NT2/D1 (cell line): ENCODE measurements around the gene THBD.

ENCODE experiments used
- DNase-seq: peaks from one replicate; pipeline ENCODE4 v3.0.0-alpha.2; 2011; ENCODE audit warnings: low read depth, low spot score
- H3K27me3 ChIP-seq: 2 replicates; pipeline ENCODE4 v1.6.0; 2011; ENCODE audit warnings: mild to moderate bottlenecking; ENCODE audit not compliant: insufficient read length, insufficient read depth
- H3K36me3 ChIP-seq: 2 replicates; pipeline ENCODE4 v1.6.1; 2011; ENCODE audit warnings: mild to moderate bottlenecking, low read length, mixed read lengths; ENCODE audit not compliant: insufficient read depth, insufficient read length
- H3K4me1 ChIP-seq: 2 replicates; pipeline ENCODE4 v1.5.1; 2011; ENCODE audit not compliant: insufficient read depth, insufficient read length
- H3K4me3 ChIP-seq: 2 replicates; pipeline ENCODE4 v1.5.1; 2011; ENCODE audit warnings: low read depth; ENCODE audit not compliant: insufficient read length
- H3K9ac ChIP-seq: 2 replicates; pipeline ENCODE4 v1.6.0; 2011; ENCODE audit warnings: low read depth; ENCODE audit not compliant: insufficient read length
- H3K9me3 ChIP-seq: 2 replicates; pipeline ENCODE4 v1.5.1; 2011; ENCODE audit warnings: mild to moderate bottlenecking, low read length; ENCODE audit not compliant: insufficient read depth
- SUZ12 ChIP-seq: IDR thresholded peaks from 2 replicates; pipeline ENCODE4 v1.6.1; 2011; ENCODE audit not compliant: insufficient read length, insufficient read depth; ENCODE audit errors: extremely low read depth
- YY1 ChIP-seq: IDR thresholded peaks from 2 replicates; pipeline ENCODE4 v1.6.1; 2011; ENCODE audit not compliant: insufficient read length, insufficient read depth
- ZNF274 ChIP-seq: IDR thresholded peaks from 2 replicates; pipeline ENCODE4 v1.6.1; 2011; ENCODE audit warnings: mild to moderate bottlenecking, low read depth, low read length

The THBD gene

DNA sequence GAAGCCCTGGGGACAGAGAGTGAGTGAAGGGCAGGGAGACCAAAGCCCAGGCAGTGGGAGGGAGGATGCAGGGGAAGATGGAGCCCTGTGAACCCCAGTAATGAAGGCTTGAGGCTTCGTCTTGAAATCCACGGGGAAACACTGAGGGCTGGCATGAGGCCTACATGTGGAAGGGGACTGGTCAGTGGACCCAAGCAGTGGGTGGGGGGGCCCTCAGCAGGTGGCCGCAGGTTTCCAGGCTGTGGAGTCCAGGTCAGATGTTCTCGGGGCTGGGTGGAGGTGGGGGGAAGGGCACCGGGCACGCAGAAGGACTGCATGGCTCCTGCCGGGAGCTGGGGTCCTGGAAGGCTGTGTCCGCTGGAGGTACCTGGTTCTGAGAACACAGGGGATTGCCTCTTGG, 39.4 kb upstream of the THBD start:
- no peaks in the 10 kb centered on the region for H3K9me3 ChIP-seq
- no peaks in the 10 kb centered on the region for H3K27me3 ChIP-seq
- no peak overlapping the region for H3K4me3 ChIP-seq
- peaks cover 6% of the 10 kb centered on the region for H3K4me1 ChIP-seq
- TF ChIP-seq SUZ12 (no peak), YY1 (no peak), ZNF274 (no peak)
- H3K36me3 ChIP-seq: no peaks in the 10 kb centered on the region
- no peak overlapping the region for H3K9ac ChIP-seq
- no peak for DNase-seq

DNA sequence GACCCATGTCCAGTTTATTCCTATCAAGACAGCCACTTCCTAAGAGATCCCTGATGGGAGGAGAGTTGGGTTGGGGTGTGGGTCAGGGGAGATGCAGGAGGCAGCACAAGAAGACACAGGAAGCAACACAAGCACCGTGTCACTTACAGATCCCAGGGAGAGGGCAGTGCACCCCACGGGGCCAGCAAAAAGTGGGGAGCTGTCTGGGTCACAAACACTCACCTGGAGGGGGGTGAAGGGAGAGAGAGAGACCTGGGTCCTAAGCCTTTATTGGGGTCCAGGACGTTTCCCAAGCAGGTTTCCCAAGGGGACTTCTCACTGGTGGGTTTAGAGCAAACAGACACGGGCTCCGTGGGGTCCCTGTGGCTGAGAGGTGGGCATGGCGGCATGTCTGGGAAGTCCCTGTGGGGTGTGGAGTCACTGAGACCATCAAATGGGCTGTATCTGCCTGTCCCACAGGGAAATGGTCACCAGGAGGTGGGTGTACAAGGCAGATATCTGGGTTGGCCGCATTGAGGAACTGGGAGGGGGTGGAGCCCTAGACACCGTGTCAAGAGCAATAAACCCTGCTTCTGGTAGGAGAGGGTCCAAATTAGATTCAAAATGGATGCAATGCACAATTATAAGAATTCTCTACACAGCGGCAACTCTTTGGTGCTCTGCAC, 38.2 kb upstream of the THBD start:
- Histone ChIP-seq H3K9ac (no peak overlapping the region), H3K27me3 (no peaks in the 10 kb centered on the region), H3K36me3 (no peaks in the 10 kb centered on the region), H3K4me3 (no peak overlapping the region), H3K4me1 (peaks cover 6% of the 10 kb centered on the region), H3K9me3 (no peaks in the 10 kb centered on the region)
- no peak for TF ChIP-seq SUZ12
- no peak for TF ChIP-seq ZNF274
- TF ChIP-seq YY1: no peak
- no peak for DNase-seq

DNA sequence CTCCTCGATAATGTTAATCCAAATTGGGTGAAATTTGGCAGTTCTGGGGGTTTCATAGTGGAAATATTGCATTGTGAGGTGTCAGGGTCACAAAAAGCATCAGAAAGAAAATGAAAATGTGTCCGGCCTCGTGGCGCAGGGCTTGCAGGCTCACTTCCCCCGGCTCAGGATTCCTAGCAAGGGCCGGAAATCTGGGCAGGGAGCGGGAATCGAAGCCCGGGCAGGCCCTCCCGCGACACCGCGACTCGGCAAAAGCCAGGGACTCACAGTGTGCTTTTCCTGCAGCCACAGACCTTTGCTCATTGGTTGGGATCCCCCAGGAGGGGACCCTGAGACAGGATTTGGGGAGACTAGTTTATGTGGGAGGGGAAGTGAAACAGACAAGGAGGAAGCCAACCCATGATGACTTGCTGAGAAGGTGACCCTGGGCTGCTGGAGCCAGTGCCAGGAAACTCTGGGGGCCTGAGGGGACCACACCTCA, 37.5 kb upstream of the THBD start:
- no peaks in the 10 kb centered on the region for H3K36me3 ChIP-seq
- DNase-seq: no peak
- no peak for TF ChIP-seq ZNF274
- TF ChIP-seq YY1: no peak
- no peak for TF ChIP-seq SUZ12
- no peak overlapping the region for H3K4me3 ChIP-seq
- no peak overlapping the region for H3K9ac ChIP-seq
- H3K4me1 ChIP-seq: peaks cover 6% of the 10 kb centered on the region
- H3K27me3 ChIP-seq: no peaks in the 10 kb centered on the region
- no peaks in the 10 kb centered on the region for H3K9me3 ChIP-seq

DNA sequence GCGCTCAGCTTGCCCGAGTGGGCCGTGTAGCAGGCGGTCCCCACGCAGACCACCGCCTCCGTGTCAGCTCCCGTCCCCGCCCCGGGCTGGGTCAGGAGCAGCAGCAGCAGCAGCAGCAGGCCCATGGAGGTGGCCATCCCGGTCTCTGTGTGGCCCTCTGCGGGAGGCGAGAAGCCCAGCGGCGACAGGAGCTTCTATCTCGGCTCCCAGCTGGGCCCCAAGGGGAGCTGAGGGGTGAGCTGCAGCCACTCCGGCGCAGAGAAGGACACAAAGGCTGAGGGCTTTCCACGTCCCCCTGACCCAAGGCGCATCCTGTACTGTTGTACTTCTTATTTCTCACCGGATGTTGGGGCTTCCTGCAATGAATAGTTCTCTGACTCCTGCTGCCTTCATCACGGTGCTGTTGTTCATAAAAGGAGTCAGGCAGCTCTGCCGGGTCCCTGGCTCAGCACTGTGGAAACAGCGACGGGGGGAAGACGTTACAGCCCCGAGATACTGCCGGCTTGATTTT, 36.6 kb upstream of the THBD start, which contains the start of gene CD93:
Gene CD93, minus strand, starts transcription at position 269 of the 511 bp plus-strand sequence. Its CDS starts 132 bp downstream, at position 137.
- H3K4me1 ChIP-seq: peaks cover 2% of the 10 kb centered on the region
- no peaks in the 10 kb centered on the region for H3K27me3 ChIP-seq
- no peaks in the 10 kb centered on the region for H3K9me3 ChIP-seq
- no peaks in the 10 kb centered on the region for H3K36me3 ChIP-seq
- H3K9ac ChIP-seq: no peak within 1 kb of the TSS
- H3K4me3 ChIP-seq: no peak within 1 kb of the TSS
- TF ChIP-seq YY1: no peak
- TF ChIP-seq SUZ12: no peak
- no peak for TF ChIP-seq ZNF274
- DNase-seq: no peak

DNA sequence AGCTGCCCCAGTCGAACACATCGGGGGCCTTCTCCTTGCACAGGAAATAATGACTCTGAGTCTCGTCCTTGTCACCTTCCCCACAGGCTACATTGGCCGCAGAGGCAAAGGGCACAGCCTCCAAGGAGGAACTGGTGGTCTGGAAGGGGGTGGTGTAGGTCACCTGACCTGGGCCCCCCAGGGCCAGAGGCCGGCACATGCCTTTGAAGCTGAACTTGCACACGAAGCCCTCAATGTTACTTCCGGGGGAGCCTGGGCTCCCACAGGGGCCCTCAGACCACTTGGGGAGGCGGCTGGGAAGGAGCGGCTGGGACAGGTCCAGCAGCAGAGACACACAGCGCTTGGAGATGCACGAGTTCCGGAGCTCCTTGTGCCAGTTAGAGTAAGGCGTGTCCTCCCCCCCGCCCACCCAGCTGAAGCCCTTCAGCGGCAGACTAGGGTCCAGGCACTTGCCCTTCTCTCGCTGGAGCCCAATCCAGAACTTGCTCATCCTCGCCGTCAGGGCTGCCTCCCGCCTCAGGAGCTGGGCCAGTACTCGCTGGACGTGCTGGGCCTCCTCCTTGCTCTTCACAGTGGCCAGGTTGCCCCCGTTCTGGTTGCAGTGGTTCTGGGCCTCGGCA, 36.1 kb upstream of the THBD start:
- H3K27me3 ChIP-seq: no peaks in the 10 kb centered on the region
- no peak overlapping the region for H3K9ac ChIP-seq
- H3K36me3 ChIP-seq: no peaks in the 10 kb centered on the region
- DNase-seq: no peak
- no peak overlapping the region for H3K4me3 ChIP-seq
- no peak for TF ChIP-seq ZNF274
- no peak for TF ChIP-seq SUZ12
- TF ChIP-seq YY1: no peak
- H3K9me3 ChIP-seq: no peaks in the 10 kb centered on the region
- peaks cover 2% of the 10 kb centered on the region for H3K4me1 ChIP-seq

DNA sequence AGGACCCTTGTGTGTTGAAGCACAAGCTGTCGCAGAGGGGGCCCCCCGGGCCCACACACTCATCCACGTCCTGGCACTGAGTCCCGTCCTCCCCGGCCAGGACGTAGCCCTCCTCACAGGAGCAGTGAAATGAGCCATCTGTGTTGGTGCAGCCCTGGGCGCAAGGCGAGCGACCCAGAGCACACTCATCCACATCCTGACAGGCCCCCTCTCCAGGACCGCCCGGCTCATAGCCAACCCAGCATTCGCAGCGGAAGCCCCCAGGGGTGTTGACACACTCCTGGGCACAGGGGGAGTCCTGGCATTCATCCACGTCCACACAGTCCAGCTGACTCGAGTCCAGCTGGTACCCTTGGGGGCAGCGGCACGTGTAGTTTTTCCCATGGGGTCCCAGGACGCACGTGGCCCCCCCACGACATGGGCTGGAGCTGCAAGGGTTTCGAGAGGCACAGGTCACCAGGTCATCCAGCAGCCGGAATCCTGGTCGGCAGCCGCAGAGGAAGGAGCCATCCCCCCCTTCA, 35.4 kb upstream of the THBD start:
- H3K4me1 ChIP-seq: peaks cover 2% of the 10 kb centered on the region
- TF ChIP-seq ZNF274: no peak
- TF ChIP-seq YY1: no peak
- TF ChIP-seq SUZ12: no peak

DNA sequence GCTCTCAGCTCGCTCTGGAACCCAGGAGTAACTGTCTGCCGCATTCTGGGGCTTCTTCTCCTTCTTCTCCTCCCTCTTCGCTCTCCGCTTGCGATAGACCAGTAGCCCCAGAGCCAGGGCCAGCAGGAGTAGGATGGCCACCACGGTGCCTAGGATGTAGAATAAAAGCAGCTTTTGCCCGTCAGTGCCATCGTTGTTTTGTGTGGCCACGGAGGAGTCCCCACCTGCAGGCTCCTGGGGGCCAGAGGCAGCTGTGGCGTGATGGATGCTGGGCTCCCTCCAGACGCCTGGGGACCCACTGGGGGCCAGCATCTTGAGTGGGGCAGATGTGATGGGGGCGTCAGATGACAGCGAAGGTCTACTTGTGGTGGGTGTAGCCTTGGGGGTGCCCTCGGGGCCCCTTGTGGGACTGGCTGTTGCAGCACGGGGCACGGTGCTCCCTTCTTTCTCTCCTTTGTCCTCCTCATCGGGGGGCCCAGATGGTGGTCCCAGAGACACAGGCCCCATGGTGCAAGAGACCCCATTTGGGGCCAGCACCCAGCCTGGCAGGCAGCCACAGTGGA, 34.9 kb upstream of the THBD start:
- Histone ChIP-seq H3K36me3 (no peaks in the 10 kb centered on the region), H3K4me3 (no peak overlapping the region), H3K27me3 (no peaks in the 10 kb centered on the region), H3K9ac (no peak overlapping the region), H3K9me3 (no peaks in the 10 kb centered on the region), H3K4me1 (peaks cover 2% of the 10 kb centered on the region)
- no peak for TF ChIP-seq YY1
- TF ChIP-seq SUZ12: no peak
- TF ChIP-seq ZNF274: no peak
- no peak for DNase-seq

More for the DNA sequence above, 35.4 kb upstream of the THBD start:
- DNase-seq: no peak
- Histone ChIP-seq H3K9me3 (no peaks in the 10 kb centered on the region), H3K9ac (no peak overlapping the region), H3K27me3 (no peaks in the 10 kb centered on the region), H3K4me3 (no peak overlapping the region), H3K36me3 (no peaks in the 10 kb centered on the region)
